ENCODE results near the gene PROSER2.

GRCh38 chr10:11887381-11888227 lies 64.4 kb downstream of the PROSER2 start:
- TF ChIP-seq, protein P1, sequence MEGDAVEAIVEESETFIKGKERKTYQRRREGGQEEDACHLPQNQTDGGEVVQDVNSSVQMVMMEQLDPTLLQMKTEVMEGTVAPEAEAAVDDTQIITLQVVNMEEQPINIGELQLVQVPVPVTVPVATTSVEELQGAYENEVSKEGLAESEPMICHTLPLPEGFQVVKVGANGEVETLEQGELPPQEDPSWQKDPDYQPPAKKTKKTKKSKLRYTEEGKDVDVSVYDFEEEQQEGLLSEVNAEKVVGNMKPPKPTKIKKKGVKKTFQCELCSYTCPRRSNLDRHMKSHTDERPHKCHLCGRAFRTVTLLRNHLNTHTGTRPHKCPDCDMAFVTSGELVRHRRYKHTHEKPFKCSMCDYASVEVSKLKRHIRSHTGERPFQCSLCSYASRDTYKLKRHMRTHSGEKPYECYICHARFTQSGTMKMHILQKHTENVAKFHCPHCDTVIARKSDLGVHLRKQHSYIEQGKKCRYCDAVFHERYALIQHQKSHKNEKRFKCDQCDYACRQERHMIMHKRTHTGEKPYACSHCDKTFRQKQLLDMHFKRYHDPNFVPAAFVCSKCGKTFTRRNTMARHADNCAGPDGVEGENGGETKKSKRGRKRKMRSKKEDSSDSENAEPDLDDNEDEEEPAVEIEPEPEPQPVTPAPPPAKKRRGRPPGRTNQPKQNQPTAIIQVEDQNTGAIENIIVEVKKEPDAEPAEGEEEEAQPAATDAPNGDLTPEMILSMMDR (IDR thresholded peaks at IDR 0.05; ENCODE audit: insufficient read depth, low read length, poor library complexity, severe bottlenecking) = no peak
- TF ChIP-seq EZH2phosphoT487 (conservative IDR thresholded peaks at IDR 0.05; ENCODE audit: low read length) = no peak
